WTC11 (cell line): Measurements from ENCODE around the gene CFAP157. TPM values are rescaled to one million over a fixed set of nuclear protein-coding genes. Genes with fewer than 3 reads are reported as not detected.

Experiments
- ATAC-seq: fragments of 200-7000 bp; cut with Tn5 transposase; 2 replicates; pipeline ENCODE4 v1.10.0; 2021; ENCODE audit warnings: mild to moderate bottlenecking, moderate library complexity
- CTCF ChIA-PET: fragments of 300-600 bp; sonication (Branson Sonifier 250); formaldehyde crosslinking; loops from one replicate; lab custom pipeline; 2021; ENCODE audit warnings: antibody characterized with exemption; lab: Charles Lee
- POLR2A ChIA-PET: fragments of 350-600 bp; sonication (Branson Sonifier 250); formaldehyde crosslinking; loops from one replicate; lab custom pipeline; 2021; ENCODE audit warnings: antibody characterized with exemption; lab: Charles Lee
- DNase-seq: peaks from one replicate; pipeline ENCODE4 v3.0.0; 2021; ENCODE audit warnings: low spot score
- H3K27ac Mint-ChIP-seq: 2 replicates; pipeline ENCODE4 v1.8.0; 2021; ENCODE audit warnings: mixed read lengths
- H3K27me3 Mint-ChIP-seq: 2 replicates; pipeline ENCODE4 v1.8.0; 2021; ENCODE audit warnings: low read depth, mild to moderate bottlenecking, moderate library complexity, mixed read lengths
- H3K36me3 Mint-ChIP-seq: 2 replicates; pipeline ENCODE4 v1.8.0; 2021; ENCODE audit warnings: mixed read lengths
- H3K4me1 Mint-ChIP-seq: 2 replicates; pipeline ENCODE4 v1.8.0; 2022; ENCODE audit warnings: mixed read lengths
- H3K4me3 Mint-ChIP-seq: 2 replicates; pipeline ENCODE4 v1.8.0; 2021; ENCODE audit warnings: mild to moderate bottlenecking, moderate library complexity, mixed read lengths
- H3K9me3 Mint-ChIP-seq: 2 replicates; pipeline ENCODE4 v1.8.0; 2021; ENCODE audit warnings: mixed read lengths
- CREM ChIP-seq: sonication (generic); formaldehyde crosslinking; IDR thresholded peaks from 2 replicates; pipeline ENCODE4 v1.8.1; 2022; ENCODE audit warnings: mild to moderate bottlenecking, missing genetic modification reagents, moderate library complexity
- EMX1 ChIP-seq: fragments of 250-450 bp; sonication (Bioruptor Pico); IDR thresholded peaks from 2 replicates; pipeline ENCODE4 v1.8.0; 2021; ENCODE audit warnings: mild to moderate bottlenecking
- GABPB1 ChIP-seq: sonication (generic); formaldehyde crosslinking; IDR thresholded peaks from 2 replicates; pipeline ENCODE4 v1.8.1; 2023; ENCODE audit warnings: mild to moderate bottlenecking, missing genetic modification reagents
- JAZF1 ChIP-seq: fragments of 250-450 bp; sonication (Bioruptor Pico); IDR thresholded peaks from 2 replicates; pipeline ENCODE4 v1.9.0; 2021; ENCODE audit warnings: moderate library complexity, mild to moderate bottlenecking, inconsistent platforms
- KAT7 ChIP-seq: sonication (generic); formaldehyde crosslinking; IDR thresholded peaks from 2 replicates; pipeline ENCODE4 v1.8.1; 2023; ENCODE audit warnings: missing genetic modification reagents, mild to moderate bottlenecking, borderline replicate concordance
- SMAD3 ChIP-seq: sonication (generic); formaldehyde crosslinking; IDR thresholded peaks from 2 replicates; pipeline ENCODE4 v1.8.0; 2022; ENCODE audit warnings: missing genetic modification reagents, mild to moderate bottlenecking, borderline replicate concordance
- TEAD4 ChIP-seq: sonication (generic); formaldehyde crosslinking; IDR thresholded peaks from 2 replicates; pipeline ENCODE4 v1.8.0; 2022; ENCODE audit warnings: mild to moderate bottlenecking, missing genetic modification reagents
- ZNF416 ChIP-seq: fragments of 250-450 bp; sonication (Bioruptor Pico); IDR thresholded peaks from 2 replicates; pipeline ENCODE4 v1.9.0; 2021; ENCODE audit warnings: mild to moderate bottlenecking, inconsistent platforms
- ZNF671 ChIP-seq: fragments of 250-450 bp; sonication (Bioruptor Pico); IDR thresholded peaks from 2 replicates; pipeline ENCODE4 v1.8.0; 2021; ENCODE audit warnings: mild to moderate bottlenecking
- total RNA-seq: library from RNA; stranded (reverse); gene quantifications from 3 replicates; pipeline ENCODE4 v1.2.3, GENCODE V29; 2021
- TF ChIP-seq, protein P1 (sequence below): sonication (generic); formaldehyde crosslinking; IDR thresholded peaks from 2 replicates; pipeline ENCODE4 v1.8.1; 2022; ENCODE audit warnings: mild to moderate bottlenecking, moderate library complexity, missing genetic modification reagents
- TF ChIP-seq, protein P2 (sequence below): fragments of 250-450 bp; sonication (Bioruptor Pico); conservative IDR thresholded peaks from 2 replicates; pipeline ENCODE4 v1.9.0; 2021; ENCODE audit warnings: mild to moderate bottlenecking
- TF ChIP-seq, protein P3 (sequence below): fragments of 200-600 bp; IDR thresholded peaks from 2 replicates; pipeline ENCODE4 v1.8.0; 2022; ENCODE audit warnings: antibody characterized with exemption
- TF ChIP-seq, protein P4 (sequence below): fragments of 250-450 bp; sonication (Bioruptor Pico); IDR thresholded peaks from 2 replicates; pipeline ENCODE4 v1.9.0; 2021; ENCODE audit warnings: mild to moderate bottlenecking
- TF ChIP-seq, protein P5 (sequence below): sonication (generic); formaldehyde crosslinking; IDR thresholded peaks from 2 replicates; pipeline ENCODE4 v1.8.0; 2022; ENCODE audit warnings: mild to moderate bottlenecking, missing genetic modification reagents
- TF ChIP-seq, protein P6 (sequence below): sonication (generic); formaldehyde crosslinking; IDR thresholded peaks from 2 replicates; pipeline ENCODE4 v1.8.1; 2022; ENCODE audit warnings: low read depth, missing genetic modification reagents, borderline replicate concordance
- TF ChIP-seq, protein P7 (sequence below): sonication (generic); formaldehyde crosslinking; IDR thresholded peaks from 2 replicates; pipeline ENCODE4 v1.8.0; 2022; ENCODE audit warnings: mild to moderate bottlenecking, missing genetic modification reagents
- TF ChIP-seq, protein P8 (sequence below): sonication (generic); formaldehyde crosslinking; IDR thresholded peaks from 2 replicates; pipeline ENCODE4 v1.8.0; 2022; ENCODE audit warnings: mild to moderate bottlenecking, missing genetic modification reagents
- TF ChIP-seq, protein P9 (sequence below): sonication (generic); formaldehyde crosslinking; IDR thresholded peaks from 2 replicates; pipeline ENCODE4 v1.8.1; 2022; ENCODE audit warnings: mild to moderate bottlenecking, missing genetic modification reagents, moderate library complexity, borderline replicate concordance

CFAP157 gene
- total RNA-seq, 1 experiment from 2014 or later, result 0.22 TPM

DNA sequence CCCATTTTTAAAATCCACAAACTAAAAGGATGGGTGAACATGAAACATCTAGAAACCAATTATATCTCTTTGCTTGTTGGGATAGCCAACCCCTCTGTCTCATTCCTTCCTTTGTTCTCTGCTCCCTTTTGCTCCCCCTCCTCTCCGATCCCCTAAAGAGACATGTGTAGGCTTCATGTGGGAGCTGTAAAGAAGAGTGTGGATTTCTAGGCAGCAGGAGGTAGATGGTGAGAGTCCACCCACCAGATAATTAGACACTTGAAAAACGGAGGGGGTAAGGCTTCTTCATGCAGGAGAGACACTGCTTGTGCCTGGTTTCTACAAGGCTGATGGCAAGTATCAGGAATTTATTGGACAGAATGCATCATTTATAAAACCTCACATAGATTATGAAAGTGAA is 27.3 kb upstream of the CFAP157 start:
- POLR2A ChIA-PET, result no interaction called here
- Mint-ChIP-seq H3K27me3 (no peaks in the 10 kb centered on the region), H3K4me1 (no peaks in the 10 kb centered on the region), H3K27ac (no peak overlapping the region), H3K9me3 (no peaks in the 10 kb centered on the region), H3K36me3 (peaks cover 27% of the 10 kb centered on the region; the same call in 1 of the 2 replicates), H3K4me3 (no peak overlapping the region)
- DNase-seq, result no peak
- TF ChIP-seq, protein P1, sequence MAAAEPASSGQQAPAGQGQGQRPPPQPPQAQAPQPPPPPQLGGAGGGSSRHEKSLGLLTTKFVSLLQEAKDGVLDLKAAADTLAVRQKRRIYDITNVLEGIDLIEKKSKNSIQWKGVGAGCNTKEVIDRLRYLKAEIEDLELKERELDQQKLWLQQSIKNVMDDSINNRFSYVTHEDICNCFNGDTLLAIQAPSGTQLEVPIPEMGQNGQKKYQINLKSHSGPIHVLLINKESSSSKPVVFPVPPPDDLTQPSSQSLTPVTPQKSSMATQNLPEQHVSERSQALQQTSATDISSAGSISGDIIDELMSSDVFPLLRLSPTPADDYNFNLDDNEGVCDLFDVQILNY, result no peak
- TF ChIP-seq CREM (CRISPR knock-in tag), result no peak
- TF ChIP-seq, protein P2, sequence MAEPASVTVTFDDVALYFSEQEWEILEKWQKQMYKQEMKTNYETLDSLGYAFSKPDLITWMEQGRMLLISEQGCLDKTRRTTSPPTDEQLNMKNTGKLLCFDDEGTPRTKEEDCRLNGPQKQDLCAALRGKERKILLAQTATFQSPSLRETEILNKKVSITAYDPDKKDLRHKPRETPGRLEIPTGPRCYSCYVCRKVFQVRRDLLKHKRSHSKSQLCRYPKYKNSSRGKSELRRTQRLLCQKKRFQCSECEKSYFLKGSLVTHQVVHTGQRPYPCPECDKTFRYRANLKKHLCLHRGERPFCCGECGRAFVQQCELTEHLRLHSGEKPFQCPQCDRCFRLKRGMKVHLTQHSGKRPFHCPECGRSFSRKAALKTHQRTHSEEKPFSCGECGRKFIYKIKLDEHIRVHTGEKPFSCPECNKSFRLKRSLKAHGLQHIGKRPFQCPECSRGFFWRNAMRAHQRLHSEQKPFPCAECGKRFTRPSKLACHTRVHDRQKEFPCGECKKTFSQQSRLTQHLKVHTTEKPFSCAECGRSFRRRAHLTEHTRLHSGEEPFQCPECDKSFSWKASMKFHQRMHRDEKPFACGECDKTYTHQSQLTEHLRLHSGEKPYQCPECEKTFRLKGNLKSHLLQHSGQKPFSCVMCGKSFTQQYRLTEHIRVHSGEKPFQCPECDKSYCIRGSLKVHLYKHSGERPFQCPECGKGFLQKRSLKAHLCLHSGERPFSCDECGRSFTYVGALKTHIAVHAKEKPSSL, result no peak
- TF ChIP-seq SMAD3 (CRISPR knock-in tag), result no peak
- no peak for TF ChIP-seq EMX1
- TF ChIP-seq, protein P3, sequence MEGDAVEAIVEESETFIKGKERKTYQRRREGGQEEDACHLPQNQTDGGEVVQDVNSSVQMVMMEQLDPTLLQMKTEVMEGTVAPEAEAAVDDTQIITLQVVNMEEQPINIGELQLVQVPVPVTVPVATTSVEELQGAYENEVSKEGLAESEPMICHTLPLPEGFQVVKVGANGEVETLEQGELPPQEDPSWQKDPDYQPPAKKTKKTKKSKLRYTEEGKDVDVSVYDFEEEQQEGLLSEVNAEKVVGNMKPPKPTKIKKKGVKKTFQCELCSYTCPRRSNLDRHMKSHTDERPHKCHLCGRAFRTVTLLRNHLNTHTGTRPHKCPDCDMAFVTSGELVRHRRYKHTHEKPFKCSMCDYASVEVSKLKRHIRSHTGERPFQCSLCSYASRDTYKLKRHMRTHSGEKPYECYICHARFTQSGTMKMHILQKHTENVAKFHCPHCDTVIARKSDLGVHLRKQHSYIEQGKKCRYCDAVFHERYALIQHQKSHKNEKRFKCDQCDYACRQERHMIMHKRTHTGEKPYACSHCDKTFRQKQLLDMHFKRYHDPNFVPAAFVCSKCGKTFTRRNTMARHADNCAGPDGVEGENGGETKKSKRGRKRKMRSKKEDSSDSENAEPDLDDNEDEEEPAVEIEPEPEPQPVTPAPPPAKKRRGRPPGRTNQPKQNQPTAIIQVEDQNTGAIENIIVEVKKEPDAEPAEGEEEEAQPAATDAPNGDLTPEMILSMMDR, result no peak
- no peak for TF ChIP-seq ZNF416 (CRISPR knock-in tag)
- CTCF ChIA-PET, result interaction anchor here (0.5 to 1.0 kb wide), 2 partner anchors 55 to 219 kb away, joined by 3 to 4 read pairs; partner anchors contain the start of gene TOR2A
- ATAC-seq, result no peak

DNA sequence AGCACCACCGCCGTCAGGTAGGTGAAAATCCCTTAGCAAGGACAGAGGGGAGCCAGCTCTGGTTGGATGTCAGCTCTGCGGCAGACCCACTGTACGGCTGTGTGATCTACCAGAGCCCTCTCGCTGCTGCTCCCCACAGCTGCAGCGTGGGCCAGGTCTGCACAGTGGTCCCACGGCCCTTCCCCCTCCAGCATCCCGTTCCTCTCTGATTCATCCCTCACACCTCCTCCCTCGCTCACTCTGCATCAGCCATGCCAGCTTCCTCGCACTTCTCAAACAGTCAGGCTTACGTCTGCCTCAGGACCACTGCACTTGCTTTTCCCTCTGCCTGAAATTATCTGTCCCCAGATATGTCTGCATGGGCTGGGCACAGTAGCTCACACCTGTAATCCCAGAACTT is 26.6 kb upstream of the CFAP157 start:
- DNase-seq, result no peak
- peak overlapping the region; percentile 6; the same call in 1 of the 2 replicates for H3K27ac Mint-ChIP-seq
- CTCF ChIA-PET, result interaction anchor here (1.0 kb wide), 1 partner anchor 55 kb away, joined by 3 read pairs; the partner anchor contains the start of gene TOR2A
- TF ChIP-seq ZNF671 (CRISPR knock-in tag) (no peak), JAZF1 (CRISPR knock-in tag) (no peak), GABPB1 (CRISPR knock-in tag) (no peak), KAT7 (CRISPR knock-in tag) (no peak), TEAD4 (CRISPR knock-in tag) (no peak)
- TF ChIP-seq, protein P4, sequence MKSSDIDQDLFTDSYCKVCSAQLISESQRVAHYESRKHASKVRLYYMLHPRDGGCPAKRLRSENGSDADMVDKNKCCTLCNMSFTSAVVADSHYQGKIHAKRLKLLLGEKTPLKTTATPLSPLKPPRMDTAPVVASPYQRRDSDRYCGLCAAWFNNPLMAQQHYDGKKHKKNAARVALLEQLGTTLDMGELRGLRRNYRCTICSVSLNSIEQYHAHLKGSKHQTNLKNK, result no peak
- TF ChIP-seq, protein P5, sequence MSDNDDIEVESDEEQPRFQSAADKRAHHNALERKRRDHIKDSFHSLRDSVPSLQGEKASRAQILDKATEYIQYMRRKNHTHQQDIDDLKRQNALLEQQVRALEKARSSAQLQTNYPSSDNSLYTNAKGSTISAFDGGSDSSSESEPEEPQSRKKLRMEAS (CRISPR knock-in tag), result no peak
- TF ChIP-seq, protein P6, sequence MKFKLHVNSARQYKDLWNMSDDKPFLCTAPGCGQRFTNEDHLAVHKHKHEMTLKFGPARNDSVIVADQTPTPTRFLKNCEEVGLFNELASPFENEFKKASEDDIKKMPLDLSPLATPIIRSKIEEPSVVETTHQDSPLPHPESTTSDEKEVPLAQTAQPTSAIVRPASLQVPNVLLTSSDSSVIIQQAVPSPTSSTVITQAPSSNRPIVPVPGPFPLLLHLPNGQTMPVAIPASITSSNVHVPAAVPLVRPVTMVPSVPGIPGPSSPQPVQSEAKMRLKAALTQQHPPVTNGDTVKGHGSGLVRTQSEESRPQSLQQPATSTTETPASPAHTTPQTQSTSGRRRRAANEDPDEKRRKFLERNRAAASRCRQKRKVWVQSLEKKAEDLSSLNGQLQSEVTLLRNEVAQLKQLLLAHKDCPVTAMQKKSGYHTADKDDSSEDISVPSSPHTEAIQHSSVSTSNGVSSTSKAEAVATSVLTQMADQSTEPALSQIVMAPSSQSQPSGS, result no peak
- TF ChIP-seq, protein P7, sequence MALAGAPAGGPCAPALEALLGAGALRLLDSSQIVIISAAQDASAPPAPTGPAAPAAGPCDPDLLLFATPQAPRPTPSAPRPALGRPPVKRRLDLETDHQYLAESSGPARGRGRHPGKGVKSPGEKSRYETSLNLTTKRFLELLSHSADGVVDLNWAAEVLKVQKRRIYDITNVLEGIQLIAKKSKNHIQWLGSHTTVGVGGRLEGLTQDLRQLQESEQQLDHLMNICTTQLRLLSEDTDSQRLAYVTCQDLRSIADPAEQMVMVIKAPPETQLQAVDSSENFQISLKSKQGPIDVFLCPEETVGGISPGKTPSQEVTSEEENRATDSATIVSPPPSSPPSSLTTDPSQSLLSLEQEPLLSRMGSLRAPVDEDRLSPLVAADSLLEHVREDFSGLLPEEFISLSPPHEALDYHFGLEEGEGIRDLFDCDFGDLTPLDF (CRISPR knock-in tag), result no peak
- TF ChIP-seq, protein P8, sequence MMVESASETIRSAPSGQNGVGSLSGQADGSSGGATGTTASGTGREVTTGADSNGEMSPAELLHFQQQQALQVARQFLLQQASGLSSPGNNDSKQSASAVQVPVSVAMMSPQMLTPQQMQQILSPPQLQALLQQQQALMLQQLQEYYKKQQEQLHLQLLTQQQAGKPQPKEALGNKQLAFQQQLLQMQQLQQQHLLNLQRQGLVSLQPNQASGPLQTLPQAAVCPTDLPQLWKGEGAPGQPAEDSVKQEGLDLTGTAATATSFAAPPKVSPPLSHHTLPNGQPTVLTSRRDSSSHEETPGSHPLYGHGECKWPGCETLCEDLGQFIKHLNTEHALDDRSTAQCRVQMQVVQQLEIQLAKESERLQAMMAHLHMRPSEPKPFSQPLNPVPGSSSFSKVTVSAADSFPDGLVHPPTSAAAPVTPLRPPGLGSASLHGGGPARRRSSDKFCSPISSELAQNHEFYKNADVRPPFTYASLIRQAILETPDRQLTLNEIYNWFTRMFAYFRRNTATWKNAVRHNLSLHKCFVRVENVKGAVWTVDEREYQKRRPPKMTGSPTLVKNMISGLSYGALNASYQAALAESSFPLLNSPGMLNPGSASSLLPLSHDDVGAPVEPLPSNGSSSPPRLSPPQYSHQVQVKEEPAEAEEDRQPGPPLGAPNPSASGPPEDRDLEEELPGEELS (CRISPR knock-in tag), result no peak
- TF ChIP-seq, protein P9, sequence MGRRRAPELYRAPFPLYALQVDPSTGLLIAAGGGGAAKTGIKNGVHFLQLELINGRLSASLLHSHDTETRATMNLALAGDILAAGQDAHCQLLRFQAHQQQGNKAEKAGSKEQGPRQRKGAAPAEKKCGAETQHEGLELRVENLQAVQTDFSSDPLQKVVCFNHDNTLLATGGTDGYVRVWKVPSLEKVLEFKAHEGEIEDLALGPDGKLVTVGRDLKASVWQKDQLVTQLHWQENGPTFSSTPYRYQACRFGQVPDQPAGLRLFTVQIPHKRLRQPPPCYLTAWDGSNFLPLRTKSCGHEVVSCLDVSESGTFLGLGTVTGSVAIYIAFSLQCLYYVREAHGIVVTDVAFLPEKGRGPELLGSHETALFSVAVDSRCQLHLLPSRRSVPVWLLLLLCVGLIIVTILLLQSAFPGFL, result no peak
- TF ChIP-seq, protein P1, result no peak
- no peak overlapping the region for H3K4me3 Mint-ChIP-seq
- no peaks in the 10 kb centered on the region for H3K9me3 Mint-ChIP-seq
- peaks cover 27% of the 10 kb centered on the region; the same call in 1 of the 2 replicates for H3K36me3 Mint-ChIP-seq
- no peak for ATAC-seq
- no peaks in the 10 kb centered on the region for H3K4me1 Mint-ChIP-seq
- no peaks in the 10 kb centered on the region for H3K27me3 Mint-ChIP-seq
- POLR2A ChIA-PET, result no interaction called here
